Spleen (tissue), 7 donors: Measurements from ENCODE around the gene FAF1.

Experiments used
- CTCF ChIP-seq, 11 experiments: fragments of 200-600 bp in 7 of 11; fragments of 450-650 bp in 4 of 11; sonication (generic) in 4 of 11; IDR thresholded peaks in 8 of 11; conservative IDR thresholded peaks in 3 of 11; 1 replicate in 7 of 11; 2 replicates in 4 of 11; pipeline versions ENCODE4 v1.4.0 to v1.8.0; 2016 to 2021; ENCODE audit warnings: antibody characterized with exemption in 11 of 11, inconsistent platforms in 4 of 11, mild to moderate bottlenecking in 1 of 11
- POLR2A ChIP-seq, 3 donors: fragments of 450-650 bp; IDR thresholded peaks; one replicate each; pipeline ENCODE4 v1.5.1; 2017; ENCODE audit warnings: antibody characterized with exemption in 3 of 3, mild to moderate bottlenecking in 1 of 3
- POLR2AphosphoS5 ChIP-seq, 3 donors: sonication (generic); formaldehyde crosslinking; IDR thresholded peaks; one replicate each; pipeline ENCODE4 v1.5.1; 2017; ENCODE audit warnings: antibody characterized with exemption in 3 of 3
- donor health status: DM: no; HTN: no; CAD: no; lungs with moderate emphysema.
- donor health status: DM: no; HTN: no; CAD: no.
- donor health status: DM: no; HTN: no; CAD: no.

GRCh38 chr1:50836117-50836516 lies 124.0 kb downstream of the FAF1 start:
- TF ChIP-seq POLR2A (IDR thresholded peaks at IDR 0.05): no peak
- no peak for TF ChIP-seq CTCF (IDR thresholded peaks at IDR 0.05 in 8 of 11, conservative IDR thresholded peaks at IDR 0.05 in 3 of 11)
- TF ChIP-seq POLR2AphosphoS5 (IDR thresholded peaks at IDR 0.05): no peak
